GM21825 (cell line): ENCODE data around the gene RRAS.
"Not testable (repeated sequence)": the region's sequence is repeated elsewhere in the genome, so short reads cannot be mapped to it uniquely, and the experiment has no call there.

Experiments
- ATAC-seq: cut with Tn5 transposase; IDR thresholded peaks from one replicate; pipeline ENCODE4 v1.9.1; 2021; ENCODE audit warnings: mild to moderate bottlenecking, moderate library complexity; ENCODE audit not compliant: unreplicated experiment

RRAS gene

GRCh38 chr19:49633273-49633672 is 6.7 kb downstream of the RRAS start:
- ATAC-seq = not testable (repeated sequence)

DNA sequence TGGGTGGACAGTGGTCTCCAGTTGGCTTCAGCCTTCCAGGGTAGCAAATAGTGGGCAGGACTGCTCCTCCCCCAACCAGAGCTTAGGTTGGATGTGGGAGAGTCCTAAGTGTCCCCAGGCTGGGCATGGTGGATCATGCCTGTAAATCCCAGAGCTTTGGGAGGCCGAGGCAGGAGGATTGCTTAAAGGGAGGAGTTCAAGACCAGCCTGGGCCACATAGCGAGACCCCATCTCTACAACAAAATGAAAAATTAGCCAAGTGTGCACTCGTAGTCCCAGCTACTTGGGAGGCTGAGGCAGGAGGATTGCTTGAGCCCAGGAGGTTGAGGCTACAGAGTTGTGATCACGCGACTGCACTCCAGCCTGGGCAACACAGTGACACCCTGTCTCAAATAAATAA is 7.4 kb downstream of the RRAS start:
- ATAC-seq = no peak

DNA sequence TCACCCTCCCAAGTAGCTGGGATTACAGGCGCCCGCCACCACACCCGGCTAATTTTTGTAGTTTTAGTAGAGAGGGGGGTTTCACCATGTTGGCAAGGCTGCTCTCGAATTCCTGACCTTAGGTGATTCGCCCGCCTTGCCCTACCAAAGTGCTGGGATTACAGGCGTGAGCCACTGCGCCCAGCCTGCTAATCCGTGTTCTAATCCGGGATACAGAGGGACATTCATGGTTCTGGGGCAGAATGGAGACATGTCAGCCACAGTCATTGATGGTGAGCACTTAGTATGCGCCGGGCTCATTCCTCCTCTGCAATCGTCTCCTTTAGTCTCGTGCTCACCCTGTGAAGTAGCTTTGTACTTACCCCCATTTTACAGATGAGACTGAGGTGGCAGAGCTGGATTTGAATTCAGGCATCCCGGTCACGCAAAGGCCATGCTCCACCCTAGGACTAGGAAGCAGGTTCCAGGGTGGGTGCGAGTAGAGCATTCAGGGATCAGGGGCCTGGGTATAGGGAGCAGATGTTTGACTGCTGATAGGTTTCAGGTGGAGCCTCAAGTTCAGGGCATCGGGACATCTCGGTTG is 8.2 kb downstream of the RRAS start:
- ATAC-seq = no peak

- no peak for ATAC-seq
Measured at GRCh38 chr19:49631014-49631588, 8.8 kb downstream of the RRAS start.

- no peak for ATAC-seq
Measured at GRCh38 chr19:49629659-49630058, 10.3 kb downstream of the RRAS start.

DNA sequence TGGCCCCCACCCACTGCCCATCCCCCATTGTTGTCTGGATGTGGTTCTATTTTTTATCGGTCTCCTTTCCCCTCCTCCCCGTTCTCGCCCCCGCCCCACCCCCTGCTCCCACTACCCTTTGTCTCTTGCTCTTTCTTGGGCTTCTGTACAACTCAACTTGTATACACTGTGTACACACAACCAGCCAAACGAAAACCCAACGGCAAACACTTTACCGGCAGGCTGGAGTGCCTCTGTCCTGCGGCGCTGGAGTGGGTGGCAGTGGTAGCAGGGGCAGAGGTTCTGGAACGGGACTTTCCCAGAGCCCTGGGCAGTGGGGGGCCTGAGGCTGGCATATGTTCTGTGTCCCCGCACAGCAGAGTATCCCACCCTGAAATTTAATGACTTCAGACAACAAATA is 13.7 kb downstream of the RRAS start:
- ATAC-seq = no peak

DNA sequence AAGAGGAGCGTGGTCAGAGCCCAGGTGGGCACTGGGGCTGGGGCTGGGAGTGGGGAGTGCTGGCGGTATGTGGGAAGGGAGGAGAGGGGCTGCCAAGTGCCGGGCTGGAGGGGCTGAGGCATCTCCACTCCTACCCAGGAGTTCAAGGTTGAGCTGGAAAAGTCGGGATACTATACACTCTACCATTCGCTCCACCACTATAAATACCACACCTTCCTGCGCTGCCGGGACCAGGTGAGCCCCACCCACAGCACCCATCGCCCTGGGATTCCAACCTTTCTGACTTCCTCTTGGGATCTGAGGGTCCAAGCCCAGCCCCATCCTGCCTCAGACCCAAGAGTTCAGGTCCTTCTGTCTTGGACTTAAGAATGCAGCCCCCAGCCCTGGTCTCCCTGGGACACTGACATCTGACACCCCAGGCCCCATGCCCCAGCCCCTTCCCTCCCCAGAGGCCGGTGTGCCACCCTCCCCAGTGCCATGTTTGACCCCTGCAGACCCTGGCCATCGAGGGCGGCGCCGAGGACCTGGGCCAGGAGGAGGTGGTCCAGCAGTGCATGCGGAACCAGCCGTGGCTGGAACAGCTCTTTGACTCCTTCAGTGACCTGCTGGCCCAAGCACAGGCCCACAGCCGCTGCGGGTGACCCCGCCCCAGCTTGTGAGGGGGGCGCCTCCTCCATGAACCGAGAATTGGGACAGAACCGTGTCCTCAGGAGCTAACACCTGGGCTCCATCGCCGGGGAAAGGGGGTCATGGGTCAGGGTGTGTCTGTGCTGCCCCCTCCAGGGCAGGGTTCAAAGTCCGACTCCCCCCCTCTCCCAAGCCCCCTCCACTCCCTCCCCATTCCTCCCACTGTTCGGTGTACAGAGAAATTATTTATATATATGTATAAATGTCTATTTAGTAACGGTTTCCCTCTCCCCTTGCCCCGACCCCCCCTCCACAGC is 14.7 kb downstream of the RRAS start:
- no peak for ATAC-seq

DNA sequence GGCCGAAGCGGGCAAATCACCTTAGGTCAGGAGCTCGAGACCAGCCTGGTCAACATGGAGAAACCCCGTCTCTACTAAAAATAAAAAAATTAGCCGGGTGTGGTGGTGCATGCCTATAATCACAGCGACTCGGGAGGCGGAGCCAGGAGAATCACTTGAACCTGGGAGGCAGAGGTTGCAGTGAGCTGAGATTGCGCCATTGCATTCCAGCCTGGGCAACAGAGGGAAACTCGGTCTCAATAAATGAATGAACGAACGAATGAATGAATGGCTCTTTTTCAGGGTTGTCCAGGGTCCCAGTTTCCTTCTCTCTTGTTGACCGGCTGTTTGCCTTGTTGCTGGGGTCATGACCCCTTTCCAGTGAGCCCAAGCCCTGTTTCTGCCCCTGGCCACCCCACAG is 22.1 kb downstream of the RRAS start:
- ATAC-seq = not testable (repeated sequence)

GRCh38 chr19:49616945-49617344 is 23.0 kb downstream of the RRAS start:
- ATAC-seq = no peak

DNA sequence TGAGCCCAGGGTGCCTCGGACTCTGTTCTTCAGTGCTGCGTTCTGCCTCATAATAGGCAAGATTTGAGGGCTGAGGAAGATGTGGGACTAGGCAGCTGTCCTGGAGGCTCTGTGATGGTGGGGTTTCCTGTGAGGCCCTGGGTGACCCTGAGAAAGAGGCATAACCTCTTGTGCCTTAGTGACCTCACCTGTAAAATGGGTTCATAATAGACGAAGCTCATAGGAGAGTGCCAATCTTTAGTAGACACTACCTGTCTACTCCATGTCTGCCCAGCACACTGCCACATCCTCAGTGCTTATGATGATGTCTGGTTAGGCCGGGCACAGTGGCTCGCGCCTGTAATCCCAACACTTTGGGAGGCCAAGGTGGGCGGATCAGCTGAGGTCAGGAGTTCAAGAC is 23.4 kb downstream of the RRAS start:
- ATAC-seq = no peak

- no peak for ATAC-seq
Measured at GRCh38 chr19:49615861-49616260, 24.1 kb downstream of the RRAS start.

DNA sequence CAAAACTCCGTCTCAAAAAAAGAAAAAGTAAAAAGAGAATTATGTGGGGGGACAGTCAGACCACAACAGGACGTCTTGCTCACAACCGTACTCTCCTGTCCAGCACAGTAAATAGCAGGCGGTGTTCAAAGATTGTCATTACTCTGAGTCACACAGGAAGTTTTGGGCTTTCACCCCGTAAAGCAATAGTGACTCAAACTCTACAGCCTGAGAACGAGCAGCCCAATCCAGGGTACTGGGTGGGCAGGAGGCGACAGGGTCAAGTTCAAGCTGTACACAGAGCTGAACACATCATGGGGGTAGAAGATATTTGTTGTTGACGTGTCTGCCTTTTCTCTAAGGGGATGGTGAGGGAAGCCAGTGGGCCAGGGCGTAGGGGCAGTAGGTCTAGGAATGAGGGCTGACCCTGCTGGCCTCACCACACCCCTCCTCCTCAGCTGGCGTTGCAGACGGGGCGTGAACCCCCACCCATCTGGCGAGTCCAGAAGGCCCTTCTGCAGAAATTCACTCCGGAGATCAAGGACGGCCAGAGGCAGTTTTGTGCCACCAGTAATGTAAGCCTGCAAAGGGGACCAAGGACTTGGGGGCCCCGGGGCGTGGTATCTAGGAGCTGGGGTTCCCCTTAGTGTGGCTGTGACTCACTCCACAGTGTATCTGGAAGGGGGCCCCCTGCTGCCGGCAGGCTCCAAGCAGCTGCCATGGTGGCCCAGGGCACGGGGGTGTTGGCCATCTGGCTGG is 25.7 kb downstream of the RRAS start:
- no peak for ATAC-seq

DNA sequence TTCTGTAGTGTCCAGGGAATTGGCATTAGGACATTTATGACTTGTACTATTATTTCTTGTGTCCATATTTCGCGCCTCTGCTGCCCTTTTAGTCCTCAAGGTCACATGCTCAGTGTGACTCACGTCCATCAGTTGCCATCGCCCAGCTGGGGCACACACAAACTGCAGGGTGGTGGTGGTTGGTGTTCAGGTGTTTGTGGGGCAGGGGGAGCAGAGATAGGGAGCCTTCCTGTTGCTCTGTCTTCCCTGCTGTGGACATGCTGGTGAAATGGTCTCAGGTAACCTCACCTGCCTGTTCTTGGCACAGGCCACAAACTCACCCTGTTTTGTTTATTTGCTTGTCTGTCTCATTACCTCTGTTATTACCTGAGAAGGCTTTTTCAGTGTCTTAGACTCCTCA is 26.6 kb downstream of the RRAS start:
- no peak for ATAC-seq

DNA sequence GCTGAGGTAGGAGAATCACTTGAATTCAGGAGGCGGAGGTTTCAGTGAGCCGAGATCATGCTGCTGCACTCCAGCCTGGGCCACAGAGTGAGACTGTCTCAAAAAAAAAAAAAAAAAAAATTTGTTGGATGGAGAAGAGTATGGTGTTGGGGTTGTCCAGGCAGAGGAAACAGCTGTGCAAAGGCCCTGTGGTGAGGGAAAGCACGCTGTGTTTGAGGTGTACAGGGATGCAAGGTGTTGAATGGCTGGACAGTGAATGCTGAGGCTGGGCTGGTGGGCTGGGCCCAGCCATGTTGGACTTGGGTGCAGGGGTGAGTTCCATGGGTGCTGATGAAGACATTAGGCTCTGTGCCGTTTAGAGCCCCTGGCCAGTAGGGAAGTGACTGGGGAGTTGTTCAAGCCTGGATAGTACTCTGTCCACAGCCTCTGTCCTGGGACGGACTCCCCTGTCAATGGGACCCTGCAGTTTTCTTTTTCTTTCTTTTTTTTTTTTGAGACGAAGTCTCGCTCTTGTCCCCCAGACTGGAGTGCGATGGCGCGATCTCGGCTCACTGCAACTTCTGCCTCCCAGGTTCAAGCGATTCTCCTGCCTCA is 30.3 kb downstream of the RRAS start:
- ATAC-seq = no peak

DNA sequence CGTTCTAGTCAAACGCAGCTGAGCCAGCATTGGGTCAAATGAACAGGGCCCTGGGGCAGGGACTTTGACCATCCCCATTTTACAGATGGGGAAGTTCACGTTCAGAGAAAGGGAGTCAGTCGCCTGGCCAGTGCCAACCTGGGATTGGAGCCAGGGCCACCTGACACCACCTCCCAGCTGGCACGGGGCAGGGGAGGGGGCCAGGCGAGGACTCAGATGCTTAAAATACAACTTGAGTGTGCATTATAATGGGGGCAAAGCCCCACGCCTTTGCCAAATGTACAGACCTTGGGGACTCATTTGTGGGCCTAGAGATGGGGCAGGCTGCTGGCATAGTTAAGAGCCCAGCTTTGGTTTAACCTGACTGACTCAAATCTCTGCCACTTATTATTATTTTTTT is 34.3 kb downstream of the RRAS start:
- ATAC-seq = no peak

DNA sequence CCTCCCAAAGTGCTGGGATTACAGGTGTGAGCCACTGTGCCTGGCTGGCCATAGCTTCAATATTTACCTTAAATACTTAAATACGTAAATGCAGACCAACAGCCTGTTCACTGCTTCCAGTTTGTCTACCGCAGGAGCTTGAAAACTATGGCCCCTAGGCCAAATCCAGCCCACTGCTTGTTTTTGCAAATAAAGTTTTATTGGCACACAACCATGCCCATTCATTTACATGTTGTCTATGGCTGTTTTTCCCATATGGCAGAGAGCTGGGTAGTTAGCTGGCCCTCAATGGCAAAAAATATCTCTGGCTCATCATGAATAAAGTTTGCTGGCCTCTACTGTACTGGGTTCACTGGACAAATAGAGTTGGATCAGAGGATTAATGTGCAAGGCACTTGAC is 37.1 kb downstream of the RRAS start:
- no peak for ATAC-seq

DNA sequence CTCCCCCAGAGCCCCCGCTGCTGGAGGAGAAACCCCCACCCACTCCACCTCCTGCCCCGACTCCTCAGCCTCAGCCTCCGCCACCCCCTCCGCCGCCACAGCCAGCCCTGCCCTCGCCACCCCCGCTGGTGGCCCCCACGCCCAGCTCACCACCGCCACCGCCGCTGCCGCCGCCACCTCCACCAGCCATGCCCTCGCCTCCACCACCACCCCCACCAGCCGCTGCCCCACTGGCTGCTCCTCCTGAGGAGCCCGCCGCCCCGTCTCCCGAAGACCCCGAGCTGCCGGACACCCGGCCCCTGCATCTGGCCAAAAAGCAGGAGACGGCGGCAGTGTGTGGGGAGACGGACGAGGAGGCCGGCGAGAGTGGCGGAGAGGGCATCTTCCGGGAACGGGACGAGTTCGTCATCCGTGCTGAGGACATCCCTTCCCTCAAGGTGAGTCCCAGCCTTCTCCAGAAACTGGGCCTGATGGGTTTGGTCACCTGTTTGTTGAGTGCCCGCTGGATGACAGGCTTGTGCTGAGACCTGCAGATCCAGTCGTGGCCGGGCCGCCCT is 38.4 kb downstream of the RRAS start:
- no peak for ATAC-seq

DNA sequence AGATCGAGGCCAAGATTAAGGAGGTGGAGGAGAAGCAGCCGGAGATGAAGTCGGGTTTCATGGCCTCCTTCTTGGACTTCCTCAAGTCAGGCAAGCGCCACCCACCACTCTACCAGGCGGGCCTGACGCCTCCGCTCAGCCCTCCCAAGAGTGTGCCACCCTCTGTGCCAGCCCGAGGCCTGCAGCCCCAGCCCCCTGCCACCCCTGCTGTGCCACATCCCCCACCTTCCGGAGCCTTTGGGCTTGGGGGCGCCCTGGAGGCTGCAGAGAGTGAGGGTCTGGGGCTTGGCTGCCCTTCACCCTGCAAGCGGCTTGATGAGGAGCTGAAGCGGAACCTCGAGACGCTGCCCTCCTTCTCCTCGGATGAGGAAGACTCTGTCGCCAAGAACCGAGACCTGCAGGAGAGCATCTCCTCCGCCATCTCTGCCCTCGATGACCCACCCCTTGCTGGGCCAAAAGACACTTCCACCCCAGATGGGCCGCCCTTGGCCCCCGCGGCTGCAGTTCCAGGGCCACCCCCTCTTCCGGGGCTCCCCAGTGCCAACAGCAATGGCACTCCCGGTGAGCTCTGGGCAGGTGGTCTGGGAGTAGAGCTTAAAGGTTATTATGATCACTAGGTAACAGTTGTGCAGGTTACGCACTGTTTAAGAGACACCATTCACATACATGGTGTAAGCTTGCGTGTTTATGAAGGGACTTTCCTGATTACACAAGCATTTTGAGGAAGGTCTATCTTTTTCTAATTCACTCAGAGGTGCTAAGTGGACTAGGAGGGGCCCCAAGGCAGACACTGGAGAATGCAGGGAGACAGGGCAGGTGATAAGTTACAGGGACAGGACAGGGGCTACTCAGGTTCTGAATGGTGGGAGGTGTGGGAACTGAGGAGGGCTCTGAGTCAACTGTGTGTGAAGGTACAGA is 40.3 kb downstream of the RRAS start:
- ATAC-seq = no peak

DNA sequence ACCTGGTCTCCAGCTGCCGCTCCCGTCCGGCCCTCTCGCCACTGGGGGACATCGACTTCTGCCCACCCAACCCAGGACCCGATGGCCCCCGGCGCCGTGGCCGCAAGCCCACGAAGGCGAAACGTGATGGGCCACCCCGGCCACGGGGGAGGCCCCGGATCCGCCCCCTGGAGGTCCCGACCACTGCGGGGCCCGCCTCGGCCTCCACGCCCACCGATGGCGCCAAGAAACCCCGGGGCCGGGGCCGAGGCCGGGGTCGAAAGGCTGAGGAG is 42.3 kb downstream of the RRAS start:
- no peak for ATAC-seq
